GM21360 (cell line): ENCODE results near the gene LAMA5.

Source experiments
- ATAC-seq: cut with Tn5 transposase; IDR thresholded peaks from one replicate; pipeline ENCODE4 v1.9.1; 2021; ENCODE audit warnings: mild to moderate bottlenecking, moderate library complexity; ENCODE audit not compliant: unreplicated experiment

LAMA5 gene

DNA sequence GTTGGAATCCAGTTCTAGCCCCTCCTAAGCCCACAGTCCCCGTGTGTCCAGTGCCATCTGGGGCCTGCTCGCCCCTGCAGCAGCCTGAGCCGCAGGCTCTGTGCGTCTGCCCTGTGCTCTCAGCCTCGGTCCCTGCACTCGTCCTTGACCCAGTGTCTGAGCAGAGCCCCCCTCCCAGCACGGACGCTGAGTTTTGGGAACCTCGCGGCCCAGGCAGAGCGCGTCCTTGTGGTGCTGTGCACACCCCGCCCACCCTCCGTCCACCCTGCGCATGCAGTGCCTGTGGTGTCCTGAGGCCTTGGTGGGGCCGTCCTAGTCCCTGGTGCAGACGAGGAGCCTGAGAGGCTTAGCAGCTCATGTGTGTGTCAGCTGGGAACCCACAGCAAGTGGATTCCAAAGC is 97.2 kb downstream of the LAMA5 start:
- ATAC-seq = no peak

- ATAC-seq = no peak
Observed at GRCh38 chr20:62269378-62269777, 97.7 kb downstream of the LAMA5 start.

- ATAC-seq = no peak
Observed at GRCh38 chr20:62268228-62268900, 98.7 kb downstream of the LAMA5 start.

DNA sequence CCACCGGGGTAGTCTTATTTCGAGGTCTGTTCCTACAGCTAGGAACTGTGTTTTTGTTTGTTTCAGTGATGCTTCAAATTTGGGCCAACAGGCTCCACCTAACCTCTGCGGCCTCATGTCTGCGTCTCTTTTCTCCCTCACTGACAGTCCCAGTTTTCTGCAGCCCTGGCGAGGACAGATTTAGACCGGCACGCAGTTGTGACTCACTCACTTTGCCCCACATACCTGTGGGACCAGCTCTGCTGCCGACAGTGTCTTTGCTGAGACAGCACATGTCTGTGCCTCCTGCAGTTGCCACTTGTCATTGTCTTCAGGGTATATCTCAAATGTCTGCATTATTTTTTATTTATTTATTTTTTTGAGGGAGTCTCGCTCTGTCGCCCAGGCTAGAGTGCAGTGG is 99.6 kb downstream of the LAMA5 start:
- no peak for ATAC-seq

- ATAC-seq = no peak
Observed at GRCh38 chr20:62266851-62267250, 100.3 kb downstream of the LAMA5 start.

DNA sequence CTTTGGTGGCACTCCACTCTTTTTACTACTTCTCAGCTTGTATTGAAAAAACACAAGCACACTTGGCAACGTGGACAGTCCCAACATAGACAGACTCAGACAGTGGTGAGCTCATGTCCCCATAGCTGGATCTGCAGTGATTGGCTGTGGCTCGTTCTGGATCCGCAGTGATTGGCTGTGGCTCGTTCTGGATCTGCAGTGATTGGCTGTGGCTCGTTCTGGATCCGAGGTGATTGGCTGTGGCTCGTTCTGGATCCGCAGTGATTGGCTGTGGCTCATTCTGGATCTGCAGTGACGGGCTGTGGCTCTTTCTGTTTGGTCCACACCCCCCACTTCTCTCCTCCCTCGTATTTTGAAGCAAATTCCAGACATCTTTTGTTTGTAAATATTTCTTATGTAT is 100.8 kb downstream of the LAMA5 start:
- ATAC-seq = no peak

- no peak for ATAC-seq
Observed at GRCh38 chr20:62265365-62265764, 101.7 kb downstream of the LAMA5 start.

DNA sequence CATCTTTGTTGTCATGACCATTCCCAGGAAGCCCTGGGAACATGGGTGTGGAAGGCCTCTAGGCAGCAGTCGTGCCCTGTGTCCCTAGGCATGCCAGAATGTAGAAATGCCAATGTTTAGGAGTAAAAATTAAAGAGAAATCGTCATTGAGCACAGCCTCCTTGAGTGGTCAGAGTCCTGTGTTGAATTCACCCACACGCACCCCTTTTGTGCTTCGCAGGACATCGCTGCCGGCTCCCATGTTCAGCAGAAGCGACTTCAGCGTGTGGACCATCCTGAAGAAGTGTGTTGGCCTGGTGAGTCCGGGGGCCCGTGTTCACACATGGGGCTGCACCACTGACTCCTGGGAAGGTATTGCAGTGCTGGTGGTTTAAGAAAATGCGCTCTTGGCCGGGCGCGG is 103.7 kb downstream of the LAMA5 start:
- ATAC-seq = no peak

DNA sequence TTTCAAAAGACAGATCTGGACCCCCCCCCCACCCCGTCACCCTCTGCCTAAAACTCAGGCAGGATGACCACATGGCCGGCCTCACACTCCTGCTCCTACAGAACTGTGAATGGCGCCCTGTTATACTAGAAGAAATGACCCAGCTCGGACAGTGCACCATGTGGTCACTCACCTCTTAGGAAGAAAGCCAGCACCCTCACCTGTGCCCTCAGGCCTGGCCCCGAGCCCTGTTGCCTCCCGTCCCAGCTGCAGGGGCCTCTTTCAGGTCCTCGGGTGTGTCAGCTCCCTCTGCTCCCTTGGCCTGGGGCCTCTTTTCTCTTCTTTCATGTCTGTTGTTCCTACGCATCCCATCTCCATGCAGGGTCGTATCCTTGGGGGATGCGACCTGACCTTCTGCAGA is 105.0 kb downstream of the LAMA5 start:
- no peak for ATAC-seq

DNA sequence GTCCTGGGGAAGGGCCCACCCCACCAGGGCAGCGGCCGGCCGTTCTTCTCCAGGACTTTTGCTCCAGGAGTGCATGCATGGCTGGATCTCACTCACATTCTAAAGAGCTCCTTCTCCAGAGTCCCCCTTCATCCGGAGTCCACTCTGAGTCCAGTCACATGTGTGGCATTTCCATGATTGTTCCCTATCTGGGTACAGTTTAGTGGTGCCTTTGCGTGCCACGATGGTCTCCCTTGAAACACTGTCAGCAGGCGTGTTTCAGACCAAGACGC is 107.9 kb downstream of the LAMA5 start:
- no peak for ATAC-seq
